ENCODE measurements around the gene DISC1. TPM values are rescaled to one million over a fixed set of nuclear protein-coding genes. Genes with fewer than 3 reads are reported as not detected.

Gene DISC1
- polyA plus RNA-seq (2011; rRNA removed) (1.9 and 2.3 TPM in 2 replicates), polyA minus RNA-seq (2011; rRNA and poly(A)+ RNA removed) (6.5 and 7.3 TPM in 2 replicates)

- ChIA-PET POLR2A (no interaction called here), CTCF (no interaction called here)
- TF ChIP-seq CTCF (IDR thresholded peaks at IDR 0.05; ENCODE audit: insufficient read depth, low read depth, low read length): no peak
- H3K36me3 ChIP-seq (ENCODE audit: control insufficient read depth, insufficient read depth, low read length): no peaks in the 10 kb centered on the region
- H3K27me3 ChIP-seq (ENCODE audit: control insufficient read depth, insufficient read depth, low read length): no peaks in the 10 kb centered on the region
- DNase-seq (ENCODE audit: low read depth): peak; percentile 49
- H3K4me3 ChIP-seq (ENCODE audit: low read depth, low read length): peak within 1 kb of the TSS; percentile 84
Observed at GRCh38 chr1:231626535-231626950, at the start of gene DISC1. Gene DISC1, plus strand, starts transcription at chr1:231626790. Its CDS starts 78 bp downstream, at chr1:231626868.

GRCh38 chr1:231576804-231577718 is 49.5 kb upstream of the DISC1 start:
- H3K36me3 ChIP-seq (ENCODE audit: control insufficient read depth, insufficient read depth, low read length): no peaks in the 10 kb centered on the region
- ChIA-PET POLR2A (no interaction called here), CTCF (interaction anchor here (1.1 kb wide), 1 partner anchor 7 kb away, joined by 4 read pairs; no protein-coding TSS in a partner anchor)
- H3K4me3 ChIP-seq (ENCODE audit: low read depth, low read length): no peak overlapping the region
- DNase-seq (ENCODE audit: low read depth): no peak
- H3K27me3 ChIP-seq (ENCODE audit: control insufficient read depth, insufficient read depth, low read length): no peaks in the 10 kb centered on the region
- TF ChIP-seq CTCF (IDR thresholded peaks at IDR 0.05; ENCODE audit: insufficient read depth, low read depth, low read length): no peak

- ChIA-PET CTCF (no interaction called here), POLR2A (no interaction called here)
- DNase-seq (ENCODE audit: low read depth): no peak
- Histone ChIP-seq H3K27me3 (ENCODE audit: control insufficient read depth, insufficient read depth, low read length) (no peaks in the 10 kb centered on the region), H3K4me3 (ENCODE audit: low read depth, low read length) (no peak overlapping the region), H3K36me3 (ENCODE audit: control insufficient read depth, insufficient read depth, low read length) (no peaks in the 10 kb centered on the region)
- TF ChIP-seq CTCF (IDR thresholded peaks at IDR 0.05; ENCODE audit: insufficient read depth, low read depth, low read length): no peak
Observed at GRCh38 chr1:231580874-231581273, 45.7 kb upstream of the DISC1 start.

DNA sequence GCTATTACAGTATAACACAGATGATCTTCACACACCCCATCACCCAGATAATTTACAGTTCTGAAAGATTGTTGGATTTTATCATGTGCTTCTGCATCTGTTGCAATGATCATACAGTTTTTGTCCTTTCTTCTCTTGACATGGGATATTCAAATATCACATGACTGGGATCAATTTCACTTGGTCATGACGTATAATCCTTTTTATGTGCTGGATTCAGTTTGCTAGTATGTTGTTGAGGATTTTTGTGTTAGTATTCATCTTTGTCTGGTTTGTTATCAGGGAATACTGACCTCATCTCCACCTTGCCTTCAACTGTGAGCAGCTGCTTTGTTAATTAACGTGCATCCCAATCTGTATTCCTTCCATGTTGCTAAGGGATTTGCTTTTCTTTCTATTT is 44.7 kb upstream of the DISC1 start:
- CTCF ChIA-PET: no interaction called here
- Histone ChIP-seq H3K36me3 (ENCODE audit: control insufficient read depth, insufficient read depth, low read length) (no peaks in the 10 kb centered on the region), H3K27me3 (ENCODE audit: control insufficient read depth, insufficient read depth, low read length) (no peaks in the 10 kb centered on the region), H3K4me3 (ENCODE audit: low read depth, low read length) (no peak overlapping the region)
- no peak for TF ChIP-seq CTCF (IDR thresholded peaks at IDR 0.05; ENCODE audit: insufficient read depth, low read depth, low read length)
- no peak for DNase-seq (ENCODE audit: low read depth)
- POLR2A ChIA-PET: no interaction called here

- POLR2A ChIA-PET: no interaction called here
- Histone ChIP-seq H3K36me3 (ENCODE audit: control insufficient read depth, insufficient read depth, low read length) (no peaks in the 10 kb centered on the region), H3K4me3 (ENCODE audit: low read depth, low read length) (no peak overlapping the region), H3K27me3 (ENCODE audit: control insufficient read depth, insufficient read depth, low read length) (no peaks in the 10 kb centered on the region)
- DNase-seq (ENCODE audit: low read depth): no peak
- TF ChIP-seq CTCF (IDR thresholded peaks at IDR 0.05; ENCODE audit: insufficient read depth, low read depth, low read length): no peak
- CTCF ChIA-PET: interaction anchor here (0.8 kb wide), 1 partner anchor 9 kb away, joined by 3 read pairs; no protein-coding TSS in a partner anchor
Observed at GRCh38 chr1:231583376-231583775, 43.2 kb upstream of the DISC1 start.

All from BJ (cell line).